K562 (cell line): Measurements from ENCODE around the gene PTCRA. TPM values are rescaled to one million over a fixed set of nuclear protein-coding genes. Genes with fewer than 3 reads are reported as not detected.

Source experiments
- CREB5 ChIP-seq: fragments of 250-450 bp; sonication (Bioruptor Pico); IDR thresholded peaks from 2 replicates; pipeline ENCODE4 v1.5.0; 2020; ENCODE audit warnings: mild to moderate bottlenecking
- ELF2 ChIP-seq: fragments of 250-450 bp; sonication (Bioruptor Pico); IDR thresholded peaks from 2 replicates; pipeline ENCODE4 v1.5.0; 2021; ENCODE audit warnings: mild to moderate bottlenecking
- EP300 ChIP-seq: IDR thresholded peaks from 2 replicates; pipeline ENCODE4 v1.6.1; 2012; ENCODE audit warnings: low read length, improper control_type of control experiment
- MEIS2 ChIP-seq: fragments of 450-650 bp; IDR thresholded peaks from 2 replicates; pipeline ENCODE4 v1.6.1; 2014; ENCODE audit warnings: mild to moderate bottlenecking; ENCODE audit not compliant: partially characterized antibody
- NFIC ChIP-seq: fragments of 450-650 bp; IDR thresholded peaks from 2 replicates; pipeline ENCODE4 v1.6.1; 2017; ENCODE audit warnings: mild to moderate bottlenecking, inconsistent platforms
- PHF8 ChIP-seq: fragments of 200-600 bp; sonication (generic); IDR thresholded peaks from 2 replicates; pipeline ENCODE4 v1.6.1; 2012; ENCODE audit warnings: mixed run types, mild to moderate bottlenecking, inconsistent platforms, low read length, moderate library complexity, borderline replicate concordance
- POLR2B ChIP-seq: fragments of 450-650 bp; IDR thresholded peaks from 2 replicates; pipeline ENCODE4 v1.6.1; 2018; ENCODE audit warnings: low read depth; ENCODE audit not compliant: partially characterized antibody
- POU5F1 ChIP-seq: fragments of 150-350 bp; IDR thresholded peaks from 2 replicates; pipeline ENCODE4 v1.6.1; 2014; ENCODE audit warnings: borderline replicate concordance, low read length, low read depth, mild to moderate bottlenecking; ENCODE audit not compliant: partially characterized antibody
- PPARD ChIP-seq: fragments of 250-450 bp; sonication (Bioruptor Pico); IDR thresholded peaks from 2 replicates; pipeline ENCODE4 v1.8.0; 2022; ENCODE audit warnings: inconsistent platforms, mild to moderate bottlenecking, moderate library complexity
- RBM25 ChIP-seq: fragments of 200-400 bp; formaldehyde crosslinking; IDR thresholded peaks from 2 replicates; pipeline ENCODE4 v1.6.1; 2018; ENCODE audit warnings: low read length, low read depth, moderate library complexity; ENCODE audit not compliant: severe bottlenecking
- RREB1 ChIP-seq: fragments of 250-450 bp; sonication (Bioruptor Pico); IDR thresholded peaks from 2 replicates; pipeline ENCODE4 v1.4.0; 2020
- SAFB ChIP-seq: fragments of 200-400 bp; formaldehyde crosslinking; IDR thresholded peaks from 2 replicates; pipeline ENCODE4 v1.6.1; 2017; ENCODE audit warnings: low read depth, low read length, borderline replicate concordance
- WHSC1 ChIP-seq: IDR thresholded peaks from one replicate; pipeline ENCODE4 v1.6.1; 2012; ENCODE audit warnings: low read length, control low read depth, inconsistent platforms
- ZBTB17 ChIP-seq: fragments of 450-650 bp; formaldehyde crosslinking; IDR thresholded peaks from 2 replicates; pipeline ENCODE4 v1.4.0; 2020; ENCODE audit warnings: mild to moderate bottlenecking
- ZKSCAN1 ChIP-seq: fragments of 150-350 bp; IDR thresholded peaks from 2 replicates; pipeline ENCODE4 v1.6.1; 2016; ENCODE audit warnings: low read depth, low read length
- ZNF282 ChIP-seq: sonication (generic); formaldehyde crosslinking; IDR thresholded peaks from 2 replicates; pipeline ENCODE4 v1.8.1; 2023; ENCODE audit warnings: missing genetic modification reagents
- ZNF347 ChIP-seq: fragments of 450-650 bp; formaldehyde crosslinking; IDR thresholded peaks from 2 replicates; pipeline ENCODE4 v1.4.0; 2020; ENCODE audit warnings: low read depth, mild to moderate bottlenecking, moderate library complexity
- ZZZ3 ChIP-seq: fragments of 450-650 bp; IDR thresholded peaks from 2 replicates; pipeline ENCODE4 v1.6.1; 2016; ENCODE audit warnings: antibody characterized with exemption, mild to moderate bottlenecking, moderate library complexity
- polyA plus RNA-seq, 8 experiments: library from polyadenylated mRNA; depleted of rRNA in 4 of 8; stranded (reverse) in 5 of 8; unstranded in 3 of 8; fragments of >200 nt; fragmentation: Nextera tagmentation in 2 of 8; fragmentation: Illumina TruSeq in 1 of 8; extraction: Ambion mirVana in 2 of 8; extraction: Trizol in 1 of 8; gene quantifications; 2 replicates each; pipeline versions ENCODE4 v1.2.1 to v1.2.3, GENCODE V29; 2011 to 2014; ENCODE audit warnings: inconsistent platforms in 1 of 8, missing spikeins in 1 of 8
- total RNA-seq, 7 experiments: library from RNA; depleted of rRNA in 6 of 7; stranded (reverse); fragments of >200 nt in 6 of 7; fragmentation: Illumina TruSeq in 2 of 7; extraction: Trizol in 2 of 7; gene quantifications; 2 replicates each; pipeline versions ENCODE4 v1.2.1 to v1.2.3, GENCODE V29; 2011 to 2021; ENCODE audit warnings: low replicate concordance in 1 of 7
- TF ChIP-seq, protein P1 (sequence below), 2 experiments: fragments of 450-650 bp; conservative IDR thresholded peaks; 2 replicates each; pipeline ENCODE4 v1.6.1; 2017; ENCODE audit warnings: mild to moderate bottlenecking in 2 of 2, moderate library complexity in 2 of 2

The PTCRA gene
- total and polyA plus RNA-seq, 9 of the 15 experiments (the other 6 are each of a cell fraction or from before 2014, with no cell fraction given): 0.21 TPM; not detected in 8

DNA sequence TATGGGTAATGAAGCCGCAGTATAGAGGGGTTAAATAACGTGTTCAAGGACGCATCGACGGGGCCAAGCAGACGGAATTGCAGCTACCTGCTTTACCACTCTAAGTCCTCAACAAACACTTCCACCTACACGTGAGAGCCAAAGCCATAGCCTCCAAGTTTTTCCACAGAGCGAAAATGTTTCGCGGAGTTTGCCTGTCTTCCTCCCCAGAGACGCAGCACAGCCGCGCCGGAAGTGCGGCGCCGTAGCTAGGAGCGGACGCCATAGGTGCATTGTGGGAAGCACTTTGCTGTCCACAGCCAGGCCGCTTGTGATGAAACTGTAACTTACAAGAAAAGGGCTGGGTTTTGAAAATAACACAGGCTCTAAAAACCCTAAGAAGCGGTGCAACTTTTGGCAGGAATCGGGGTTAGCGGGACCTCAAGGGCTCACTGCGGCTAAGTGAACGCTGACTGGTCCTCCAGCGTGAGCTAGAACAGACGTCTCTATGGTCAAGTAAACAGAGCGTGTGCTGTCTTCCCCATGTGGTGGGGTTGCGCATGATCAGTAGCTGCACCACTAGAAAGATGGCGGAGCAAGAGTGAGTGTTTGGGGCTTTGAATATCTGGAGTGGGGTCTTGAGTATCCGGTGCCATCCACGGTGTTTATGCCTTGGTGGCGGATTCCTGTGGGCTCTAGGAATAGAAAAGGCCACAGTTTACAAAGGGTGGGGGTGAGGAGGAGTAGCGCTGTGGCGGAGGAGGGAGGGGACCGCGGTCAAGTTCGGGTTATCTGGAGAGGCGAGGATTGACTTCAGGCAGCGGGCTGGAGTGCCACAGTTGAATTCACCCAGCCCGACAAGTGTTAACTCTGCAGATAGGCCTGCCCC lies 36.2 kb upstream of the PTCRA start, which contains the start of gene RPL7L1 (continued):
- no peak for TF ChIP-seq CREB5 (CRISPR knock-in tag)
- TF ChIP-seq SAFB: no peak
- no peak for TF ChIP-seq WHSC1
- no peak for TF ChIP-seq RBM25
- TF ChIP-seq ELF2 (CRISPR knock-in tag): peak; percentile 91
- TF ChIP-seq ZNF347 (CRISPR knock-in tag): no peak
- peak; percentile 98 for TF ChIP-seq POLR2B
- TF ChIP-seq MEIS2: peak; percentile 34
- no peak for TF ChIP-seq ZKSCAN1
- peak; percentile 43 for TF ChIP-seq EP300
- TF ChIP-seq PPARD (CRISPR knock-in tag): no peak
- TF ChIP-seq ZZZ3: peak; percentile 99
- TF ChIP-seq ZBTB17 (CRISPR knock-in tag): no peak; the same call in 1 of the 2 replicates
- peak; percentile 98 for TF ChIP-seq PHF8
- TF ChIP-seq, protein P1, sequence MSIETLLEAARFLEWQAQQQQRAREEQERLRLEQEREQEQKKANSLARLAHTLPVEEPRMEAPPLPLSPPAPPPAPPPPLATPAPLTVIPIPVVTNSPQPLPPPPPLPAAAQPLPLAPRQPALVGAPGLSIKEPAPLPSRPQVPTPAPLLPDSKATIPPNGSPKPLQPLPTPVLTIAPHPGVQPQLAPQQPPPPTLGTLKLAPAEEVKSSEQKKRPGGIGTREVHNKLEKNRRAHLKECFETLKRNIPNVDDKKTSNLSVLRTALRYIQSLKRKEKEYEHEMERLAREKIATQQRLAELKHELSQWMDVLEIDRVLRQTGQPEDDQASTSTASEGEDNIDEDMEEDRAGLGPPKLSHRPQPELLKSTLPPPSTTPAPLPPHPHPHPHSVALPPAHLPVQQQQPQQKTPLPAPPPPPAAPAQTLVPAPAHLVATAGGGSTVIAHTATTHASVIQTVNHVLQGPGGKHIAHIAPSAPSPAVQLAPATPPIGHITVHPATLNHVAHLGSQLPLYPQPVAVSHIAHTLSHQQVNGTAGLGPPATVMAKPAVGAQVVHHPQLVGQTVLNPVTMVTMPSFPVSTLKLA (conservative IDR thresholded peaks at IDR 0.05): peak; percentile 99
- TF ChIP-seq ZNF282 (CRISPR knock-in tag): no peak
- no peak for TF ChIP-seq POU5F1
- no peak for TF ChIP-seq RREB1 (CRISPR knock-in tag)
- TF ChIP-seq NFIC: peak; percentile 41
